SK-N-SH (cell line): ENCODE results near the gene COL4A2.

Experiments used
- FOXM1 ChIP-seq: IDR thresholded peaks from 2 replicates; pipeline ENCODE4 v1.4.0; 2012; ENCODE audit warnings: low read depth, mild to moderate bottlenecking
- TF ChIP-seq, protein P1 (sequence below): fragments of 200-600 bp; sonication (generic); IDR thresholded peaks from 2 replicates; pipeline ENCODE4 v1.6.1; 2017; ENCODE audit warnings: antibody characterized with exemption, mild to moderate bottlenecking, moderate library complexity

DNA sequence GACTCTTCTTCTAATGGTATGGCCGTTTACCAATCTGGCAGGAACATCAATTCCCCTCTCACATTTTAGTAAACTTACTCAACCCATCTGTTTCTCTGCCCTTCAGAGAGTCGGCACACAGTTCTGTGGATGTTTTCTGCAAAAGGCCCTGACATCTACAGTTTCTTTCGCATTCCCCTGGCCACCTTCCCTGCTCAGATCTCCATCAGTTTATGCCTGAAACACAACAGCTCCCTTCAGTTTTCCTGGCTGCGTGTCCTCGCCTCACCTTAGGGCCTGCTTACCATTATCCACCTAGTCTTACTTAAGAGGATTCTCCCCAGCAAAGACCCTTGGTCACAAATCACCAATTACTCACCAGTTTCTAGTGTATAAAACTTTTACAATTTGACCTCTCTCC is 25.3 kb upstream of the COL4A2 start:
- TF ChIP-seq FOXM1: no peak
- TF ChIP-seq, protein P1, sequence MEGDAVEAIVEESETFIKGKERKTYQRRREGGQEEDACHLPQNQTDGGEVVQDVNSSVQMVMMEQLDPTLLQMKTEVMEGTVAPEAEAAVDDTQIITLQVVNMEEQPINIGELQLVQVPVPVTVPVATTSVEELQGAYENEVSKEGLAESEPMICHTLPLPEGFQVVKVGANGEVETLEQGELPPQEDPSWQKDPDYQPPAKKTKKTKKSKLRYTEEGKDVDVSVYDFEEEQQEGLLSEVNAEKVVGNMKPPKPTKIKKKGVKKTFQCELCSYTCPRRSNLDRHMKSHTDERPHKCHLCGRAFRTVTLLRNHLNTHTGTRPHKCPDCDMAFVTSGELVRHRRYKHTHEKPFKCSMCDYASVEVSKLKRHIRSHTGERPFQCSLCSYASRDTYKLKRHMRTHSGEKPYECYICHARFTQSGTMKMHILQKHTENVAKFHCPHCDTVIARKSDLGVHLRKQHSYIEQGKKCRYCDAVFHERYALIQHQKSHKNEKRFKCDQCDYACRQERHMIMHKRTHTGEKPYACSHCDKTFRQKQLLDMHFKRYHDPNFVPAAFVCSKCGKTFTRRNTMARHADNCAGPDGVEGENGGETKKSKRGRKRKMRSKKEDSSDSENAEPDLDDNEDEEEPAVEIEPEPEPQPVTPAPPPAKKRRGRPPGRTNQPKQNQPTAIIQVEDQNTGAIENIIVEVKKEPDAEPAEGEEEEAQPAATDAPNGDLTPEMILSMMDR: no peak
